HG02588 (cell line): ENCODE data around the gene RASL10A.

ENCODE experiments used
- ATAC-seq: cut with Tn5 transposase; IDR thresholded peaks from one replicate; pipeline ENCODE4 v1.9.1; 2021; ENCODE audit warnings: mild to moderate bottlenecking, moderate library complexity; ENCODE audit not compliant: unreplicated experiment

RASL10A gene

DNA sequence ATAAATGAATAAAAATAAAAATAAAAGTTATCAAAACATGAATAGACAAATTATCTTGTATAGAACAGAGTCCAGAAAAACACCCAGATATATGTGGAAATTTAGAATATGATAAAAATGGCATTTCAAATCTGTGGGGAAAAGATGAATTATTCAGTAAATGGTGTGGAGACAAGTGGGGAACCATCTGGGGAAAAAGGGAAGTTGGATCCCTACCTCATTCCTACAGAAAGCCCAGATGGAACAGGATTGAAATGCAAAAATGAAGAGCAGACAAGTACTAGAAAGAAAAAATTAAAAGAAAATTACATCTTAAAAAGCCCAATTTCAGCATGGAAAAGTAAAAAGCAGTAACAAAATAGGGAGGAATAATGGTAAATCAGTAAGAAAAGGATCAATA lies 8.1 kb upstream of the RASL10A start:
- no peak for ATAC-seq

GRCh38 chr22:29320546-29320945 lies 5.0 kb upstream of the RASL10A start:
- no peak for ATAC-seq

- ATAC-seq, result no peak
These were observed 3.6 kb upstream of the RASL10A start for GRCh38 chr22:29319072-29319471.

- ATAC-seq, result no peak
These were observed 2.4 kb upstream of the RASL10A start for GRCh38 chr22:29317827-29318454.

DNA sequence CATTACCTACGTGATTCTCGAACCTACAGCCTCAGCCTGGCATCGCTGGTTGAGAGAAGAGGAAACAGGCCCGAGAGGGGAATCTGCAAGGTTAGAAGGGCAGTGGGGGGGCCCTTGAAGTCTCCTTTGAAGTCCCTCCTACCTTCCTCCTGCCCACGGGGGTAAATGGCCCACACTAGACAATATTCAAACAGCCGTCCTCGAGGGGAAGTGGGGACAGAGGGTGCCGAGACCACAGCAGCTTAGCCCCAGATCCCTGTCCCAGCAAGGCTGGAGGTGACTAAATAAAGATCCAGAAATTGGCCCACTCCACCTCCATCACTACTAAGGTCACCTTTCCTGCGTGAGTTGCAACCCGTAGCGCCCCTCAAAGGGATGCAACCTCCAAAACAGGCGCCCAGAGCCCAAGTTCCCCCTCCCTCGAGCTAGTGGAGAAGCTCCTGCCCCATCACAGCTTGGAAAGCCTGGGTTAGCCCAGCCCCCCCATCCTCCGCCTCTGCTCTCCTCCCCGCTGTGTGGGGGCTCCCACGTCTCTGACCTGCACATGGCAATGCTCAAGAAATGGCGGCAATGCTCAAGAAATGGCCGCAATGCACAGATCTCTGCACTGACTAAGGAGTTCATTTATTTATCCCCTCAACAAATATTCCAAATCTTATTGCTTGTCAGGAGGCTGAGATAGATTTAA lies 788 bp upstream of the RASL10A start:
- ATAC-seq, result no peak

GRCh38 chr22:29314537-29315285 lies 786 bp downstream of the RASL10A start:
- no peak for ATAC-seq

DNA sequence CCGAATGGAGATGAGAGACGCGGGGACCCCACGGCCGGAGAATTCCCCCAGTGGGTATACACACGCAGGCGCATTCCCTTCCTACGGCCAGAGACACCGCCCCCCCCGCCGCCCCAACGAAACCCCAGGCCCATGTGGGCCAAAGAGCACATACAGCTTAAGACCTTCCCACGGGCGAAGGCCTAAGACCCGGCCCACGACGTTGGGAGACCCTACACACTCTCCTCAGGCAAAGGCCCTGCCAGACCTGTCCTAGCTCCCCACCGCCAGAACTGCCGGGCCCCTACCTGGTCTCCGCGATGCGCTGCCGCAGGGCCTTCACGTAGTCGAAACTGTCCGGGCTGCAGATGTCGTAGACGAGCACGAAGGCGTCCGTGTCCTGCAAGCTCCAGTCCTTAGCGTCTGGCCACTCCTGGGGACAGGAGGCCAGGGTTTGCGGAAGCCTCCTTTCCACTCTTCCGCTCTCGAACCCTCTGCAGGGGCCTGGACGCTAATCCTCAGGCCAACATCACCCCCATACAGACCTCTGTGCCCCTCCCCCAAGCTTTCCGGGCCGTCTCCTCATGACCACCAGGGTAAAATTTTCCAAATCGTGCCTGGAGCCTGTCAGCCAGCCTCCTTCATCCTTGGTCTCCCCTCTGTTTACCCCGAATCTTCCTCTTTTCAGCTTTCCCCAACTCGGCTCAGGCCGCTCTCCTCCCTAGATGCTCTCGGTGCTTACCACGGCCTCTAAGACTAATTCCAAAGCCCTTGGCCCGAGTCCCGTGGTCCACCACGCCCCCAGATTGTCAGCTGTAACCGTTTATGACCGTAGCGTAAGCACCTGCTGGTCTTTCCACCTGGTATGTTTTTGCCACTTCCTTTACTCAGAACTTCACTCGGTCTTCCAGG lies 1.7 kb downstream of the RASL10A start:
- ATAC-seq, result no peak

GRCh38 chr22:29313126-29313575 lies 2.3 kb downstream of the RASL10A start:
- no peak for ATAC-seq

DNA sequence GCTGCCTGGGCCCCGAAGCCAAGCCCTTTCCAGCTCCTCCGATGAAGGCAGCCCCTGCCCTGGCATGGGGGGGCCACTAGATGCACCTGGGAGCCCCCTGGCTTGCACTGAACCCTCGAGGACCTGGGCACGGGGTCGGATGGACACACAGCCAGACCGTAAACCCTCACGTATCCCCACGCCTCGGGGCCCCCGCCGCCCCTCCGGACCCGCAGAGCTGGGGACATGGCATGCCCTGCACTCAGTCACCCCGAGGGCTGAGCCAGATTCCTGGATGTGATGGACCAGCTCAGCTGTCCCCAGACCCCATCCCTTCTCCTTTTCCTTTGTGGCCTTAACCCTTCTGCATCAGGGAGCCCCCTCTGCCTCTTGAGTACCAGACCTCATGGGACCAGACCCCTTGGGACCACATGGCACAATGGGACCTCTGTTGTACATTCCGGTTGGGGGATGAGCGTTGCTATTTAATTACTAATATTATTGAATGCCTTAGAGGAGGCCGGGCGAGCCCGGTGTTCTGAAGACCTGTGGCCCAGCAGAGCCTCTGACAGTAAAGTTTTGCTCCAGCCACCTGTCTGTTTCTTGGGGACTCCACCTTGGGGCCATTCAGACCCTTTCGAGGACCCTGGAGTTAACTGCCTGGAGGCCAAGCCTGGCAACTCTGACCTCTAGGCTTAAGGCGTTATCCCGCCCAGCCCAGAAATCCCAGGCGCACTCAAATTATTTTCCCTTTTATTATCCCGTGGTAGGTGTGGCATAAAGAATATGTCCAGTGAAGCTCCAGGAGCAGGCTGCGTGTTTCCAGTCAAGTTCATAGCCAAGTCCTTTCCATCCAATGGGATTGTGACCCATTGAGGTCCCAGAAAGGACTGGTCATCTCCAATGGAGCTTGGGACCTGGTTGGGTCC lies 3.0 kb downstream of the RASL10A start:
- no peak for ATAC-seq

GRCh38 chr22:29311464-29312217 lies 3.9 kb downstream of the RASL10A start:
- no peak for ATAC-seq

DNA sequence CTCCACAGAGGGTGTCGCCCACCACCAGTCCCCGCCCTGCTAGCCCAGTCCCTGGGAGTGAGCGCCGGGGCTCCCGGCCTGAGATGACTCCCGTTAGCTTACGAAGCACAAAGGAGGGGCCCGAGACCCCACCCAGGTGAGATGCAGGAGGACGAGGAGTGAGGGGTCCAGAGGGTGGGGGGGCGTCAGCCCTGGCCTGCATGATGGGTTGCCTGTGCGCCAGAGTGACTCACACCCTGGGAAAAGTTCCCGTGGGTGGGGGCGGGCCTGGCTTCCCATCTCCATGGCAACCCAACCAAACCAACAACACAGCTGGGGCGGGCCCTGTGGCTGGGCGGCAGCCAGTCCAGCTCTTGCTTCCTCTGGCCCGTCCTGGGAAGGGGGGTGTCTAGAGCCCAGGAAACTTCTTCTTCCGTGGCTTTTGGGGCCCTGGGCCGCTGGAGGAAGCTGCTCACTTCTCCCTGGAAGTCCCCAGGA lies 4.6 kb downstream of the RASL10A start:
- no peak for ATAC-seq

- ATAC-seq, result no peak
These were observed 5.2 kb downstream of the RASL10A start for GRCh38 chr22:29310065-29310862.

- no peak for ATAC-seq
These were observed 6.0 kb downstream of the RASL10A start for GRCh38 chr22:29309332-29310064.

DNA sequence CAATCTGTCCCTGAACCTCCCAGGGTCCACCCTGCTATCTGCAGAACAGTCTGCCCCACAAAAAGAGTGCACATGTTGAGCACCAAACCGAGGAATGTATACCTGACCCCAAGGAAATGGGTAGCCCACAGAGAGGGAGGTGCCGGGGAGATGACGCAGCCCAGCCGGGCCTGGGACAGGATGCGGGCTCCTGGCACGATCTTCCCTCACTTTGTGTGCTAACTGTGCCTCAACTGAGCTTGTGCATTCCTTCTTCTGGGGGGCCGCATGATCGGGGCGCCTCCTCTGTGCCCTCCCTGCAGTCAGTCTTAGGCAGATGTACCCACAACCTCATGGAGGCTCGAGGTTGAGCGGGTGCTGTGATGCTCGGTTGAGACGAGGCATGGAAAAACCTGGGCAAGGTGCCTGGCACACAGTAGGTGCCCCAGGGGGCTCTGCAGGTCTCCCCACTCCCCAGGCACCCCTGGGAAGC lies 6.7 kb downstream of the RASL10A start:
- no peak for ATAC-seq

DNA sequence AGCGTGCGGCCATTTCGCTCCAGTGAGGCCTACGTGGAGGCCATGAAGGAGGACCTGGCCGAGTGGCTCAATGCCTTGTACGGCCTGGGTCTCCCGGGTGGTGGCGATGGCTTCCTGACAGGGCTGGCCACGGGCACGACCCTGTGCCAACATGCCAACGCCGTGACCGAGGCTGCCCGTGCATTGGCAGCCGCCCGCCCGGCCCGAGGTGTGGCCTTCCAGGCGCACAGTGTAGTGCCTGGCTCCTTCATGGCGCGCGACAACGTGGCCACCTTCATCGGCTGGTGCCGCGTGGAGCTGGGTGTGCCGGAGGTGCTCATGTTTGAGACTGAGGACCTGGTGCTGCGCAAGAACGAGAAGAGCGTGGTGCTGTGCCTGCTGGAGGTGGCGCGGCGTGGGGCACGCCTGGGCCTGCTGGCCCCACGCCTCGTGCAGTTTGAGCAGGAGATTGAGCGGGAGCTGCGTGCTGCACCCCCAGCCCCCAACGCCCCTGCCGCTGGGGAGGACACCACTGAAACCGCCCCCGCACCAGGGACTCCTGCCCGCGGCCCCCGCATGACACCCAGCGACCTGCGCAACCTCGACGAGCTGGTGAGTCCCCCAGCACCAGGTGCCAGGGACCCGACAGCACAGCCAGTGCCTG lies 7.2 kb downstream of the RASL10A start:
- no peak for ATAC-seq

DNA sequence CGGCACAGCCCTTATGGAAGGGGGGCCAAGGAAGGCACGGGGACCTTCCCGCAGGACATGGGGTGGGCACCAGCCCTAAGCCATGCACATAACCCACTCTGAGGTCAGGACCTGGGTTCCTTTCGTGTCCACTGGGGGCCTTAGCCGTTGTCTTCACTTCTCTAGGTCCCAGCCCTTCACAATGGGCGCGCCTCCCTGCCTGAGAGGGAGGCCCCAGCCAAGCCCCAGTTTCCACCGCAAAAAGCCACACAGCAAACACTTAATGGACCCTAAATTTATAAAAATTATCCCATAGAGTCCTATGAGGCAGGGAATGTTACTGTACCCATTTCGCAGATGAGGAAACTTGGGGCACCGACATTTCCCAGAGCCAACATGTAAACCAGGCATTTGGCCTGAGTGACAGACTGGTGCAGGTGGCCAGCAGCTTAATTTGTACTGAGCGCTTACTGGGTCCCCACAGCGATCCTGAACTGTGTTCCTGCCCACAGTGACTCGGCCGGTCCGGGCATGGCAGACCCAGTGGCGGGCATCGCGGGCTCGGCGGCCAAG lies 7.8 kb downstream of the RASL10A start:
- ATAC-seq, result no peak
